Cardiac muscle cell (in vitro differentiated cells and primary cell): ENCODE results near the gene TMEM132C. TPM values are rescaled to one million over a fixed set of nuclear protein-coding genes. Genes with fewer than 3 reads are reported as not detected.

Experiments used
- DNase-seq, 2 donors: peaks; one replicate each; pipeline versions ENCODE4 v3.0.0 to v3.0.0-alpha.2; 2010 to 2017; ENCODE audit warnings: low read depth in 1 of 2, low spot score in 1 of 2
- H3K27ac ChIP-seq: fragments of 200-600 bp; sonication (generic); 2 replicates; pipeline ENCODE4 v1.5.1; 2016
- H3K27me3 ChIP-seq: fragments of 200-600 bp; sonication (generic); 2 replicates; pipeline ENCODE4 v1.6.0; 2016; ENCODE audit warnings: control low read depth
- H3K36me3 ChIP-seq: fragments of 200-600 bp; sonication (generic); 2 replicates; pipeline ENCODE4 v1.5.1; 2016; ENCODE audit warnings: control low read depth
- H3K4me1 ChIP-seq: fragments of 200-600 bp; sonication (generic); 2 replicates; pipeline ENCODE4 v1.8.1; 2017; ENCODE audit warnings: low read depth, mild to moderate bottlenecking, mixed run types
- H3K4me3 ChIP-seq: fragments of 200-600 bp; sonication (generic); 2 replicates; pipeline ENCODE4 v1.5.1; 2016; ENCODE audit warnings: mild to moderate bottlenecking
- H3K9me3 ChIP-seq: fragments of 200-600 bp; sonication (generic); 2 replicates; pipeline ENCODE4 v1.5.1; 2017; ENCODE audit warnings: low read depth, mild to moderate bottlenecking, control low read depth
- CTCF ChIP-seq: IDR thresholded peaks from 2 replicates; pipeline ENCODE4 v1.5.1; 2012; ENCODE audit warnings: low read depth, mild to moderate bottlenecking, low read length
- polyA plus RNA-seq: library from polyadenylated mRNA; unstranded; fragments of >200 nt; fragmentation: Nextera tagmentation; extraction: Ambion mirVana; gene quantifications from 2 replicates; pipeline ENCODE4 v1.2.1, GENCODE V29; 2016
- total RNA-seq: library from RNA; depleted of rRNA; stranded (reverse); fragments of >200 nt; gene quantifications from 2 replicates; pipeline ENCODE4 v1.2.3, GENCODE V29; 2016

TMEM132C gene
- total and polyA plus RNA-seq, 2 experiments from 2014 or later, result 1.8 to 2.5 TPM

DNA sequence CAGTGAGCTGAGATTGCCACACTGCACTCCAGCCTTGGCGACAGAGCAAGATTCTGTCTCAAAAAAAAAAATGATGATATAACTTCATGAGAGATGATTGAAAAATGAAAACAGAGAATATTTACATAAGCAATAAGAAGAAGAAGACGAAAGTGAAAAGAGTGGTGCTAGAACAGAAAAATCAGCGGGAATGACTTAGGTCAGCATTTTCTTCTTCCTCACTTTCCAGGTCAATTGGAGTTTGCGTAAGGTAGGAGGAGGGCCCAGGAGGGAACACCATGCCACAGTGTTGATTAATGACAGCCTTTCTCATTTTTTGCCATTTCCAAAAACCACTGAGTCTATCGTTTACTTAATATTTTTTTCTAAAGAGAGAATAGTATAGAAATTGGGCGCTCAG is 356.8 kb downstream of the TMEM132C start:
- Histone ChIP-seq H3K27ac (no peak overlapping the region), H3K36me3 (no peaks in the 10 kb centered on the region), H3K4me3 (no peak overlapping the region), H3K4me1 (no peaks in the 10 kb centered on the region), H3K27me3 (no peaks in the 10 kb centered on the region), H3K9me3 (no peaks in the 10 kb centered on the region)
- no peak for TF ChIP-seq CTCF
- DNase-seq, result no peak

DNA sequence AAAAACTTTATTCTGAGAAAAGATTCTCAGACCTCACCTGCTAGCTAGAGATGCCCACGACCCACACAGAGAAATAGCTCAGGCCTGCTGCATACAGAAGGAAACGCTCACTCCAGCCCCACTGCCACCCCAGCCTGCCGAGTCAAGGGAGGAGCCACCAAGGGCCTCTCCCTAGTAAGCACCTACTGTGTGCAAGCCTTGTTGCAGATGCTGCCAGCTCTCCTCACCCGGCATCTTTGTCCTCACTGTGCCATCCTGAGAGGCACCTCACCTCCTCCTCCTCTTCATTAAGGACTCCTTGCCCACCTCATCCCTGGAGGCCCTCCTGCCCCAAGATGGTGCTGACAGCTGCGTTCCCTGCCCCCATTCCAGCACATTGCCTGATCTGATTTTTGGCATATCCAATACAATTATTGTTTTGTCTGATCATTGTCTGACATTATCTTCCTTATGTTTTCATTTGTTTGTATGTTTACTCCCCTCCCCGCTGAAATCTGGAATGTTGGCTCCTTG is 359.9 kb downstream of the TMEM132C start:
- no peak for DNase-seq
- no peaks in the 10 kb centered on the region for H3K9me3 ChIP-seq
- H3K4me3 ChIP-seq, result no peak overlapping the region
- no peaks in the 10 kb centered on the region for H3K36me3 ChIP-seq
- TF ChIP-seq CTCF, result no peak
- no peaks in the 10 kb centered on the region for H3K4me1 ChIP-seq
- H3K27me3 ChIP-seq, result no peaks in the 10 kb centered on the region
- no peak overlapping the region for H3K27ac ChIP-seq

- no peak overlapping the region for H3K27ac ChIP-seq
Measured at GRCh38 chr12:128627659-128628058, 360.7 kb downstream of the TMEM132C start.

GRCh38 chr12:128629979-128630378 is 363.0 kb downstream of the TMEM132C start:
- no peaks in the 10 kb centered on the region for H3K36me3 ChIP-seq
- TF ChIP-seq CTCF, result no peak
- H3K4me3 ChIP-seq, result no peak overlapping the region
- no peaks in the 10 kb centered on the region for H3K4me1 ChIP-seq
- no peak for DNase-seq
- no peaks in the 10 kb centered on the region for H3K9me3 ChIP-seq
- no peaks in the 10 kb centered on the region for H3K27me3 ChIP-seq
- H3K27ac ChIP-seq, result no peak overlapping the region

More at GRCh38 chr12:128627659-128628058, 360.7 kb downstream of the TMEM132C start:
- Histone ChIP-seq H3K4me3 (no peak overlapping the region), H3K4me1 (no peaks in the 10 kb centered on the region), H3K36me3 (no peaks in the 10 kb centered on the region), H3K27me3 (no peaks in the 10 kb centered on the region), H3K9me3 (no peaks in the 10 kb centered on the region)
- no peak for DNase-seq
- TF ChIP-seq CTCF, result no peak

- Histone ChIP-seq H3K9me3 (no peaks in the 10 kb centered on the region), H3K4me1 (no peaks in the 10 kb centered on the region), H3K27ac (no peak overlapping the region), H3K4me3 (no peak overlapping the region), H3K36me3 (no peaks in the 10 kb centered on the region), H3K27me3 (no peaks in the 10 kb centered on the region)
- no peak for TF ChIP-seq CTCF
- DNase-seq, result no peak
Measured at GRCh38 chr12:128637642-128638606, 371.0 kb downstream of the TMEM132C start.
